Measurements from ENCODE around the gene RPA3. TPM values are rescaled to one million over a fixed set of nuclear protein-coding genes. Genes with fewer than 3 reads are reported as not detected.

The RPA3 gene
- total and polyA plus RNA-seq, 2 donors (not counting 3 experiments of a cell fraction or from before 2014, with no cell fraction given) = 15.6 to 34.4 TPM

DNA sequence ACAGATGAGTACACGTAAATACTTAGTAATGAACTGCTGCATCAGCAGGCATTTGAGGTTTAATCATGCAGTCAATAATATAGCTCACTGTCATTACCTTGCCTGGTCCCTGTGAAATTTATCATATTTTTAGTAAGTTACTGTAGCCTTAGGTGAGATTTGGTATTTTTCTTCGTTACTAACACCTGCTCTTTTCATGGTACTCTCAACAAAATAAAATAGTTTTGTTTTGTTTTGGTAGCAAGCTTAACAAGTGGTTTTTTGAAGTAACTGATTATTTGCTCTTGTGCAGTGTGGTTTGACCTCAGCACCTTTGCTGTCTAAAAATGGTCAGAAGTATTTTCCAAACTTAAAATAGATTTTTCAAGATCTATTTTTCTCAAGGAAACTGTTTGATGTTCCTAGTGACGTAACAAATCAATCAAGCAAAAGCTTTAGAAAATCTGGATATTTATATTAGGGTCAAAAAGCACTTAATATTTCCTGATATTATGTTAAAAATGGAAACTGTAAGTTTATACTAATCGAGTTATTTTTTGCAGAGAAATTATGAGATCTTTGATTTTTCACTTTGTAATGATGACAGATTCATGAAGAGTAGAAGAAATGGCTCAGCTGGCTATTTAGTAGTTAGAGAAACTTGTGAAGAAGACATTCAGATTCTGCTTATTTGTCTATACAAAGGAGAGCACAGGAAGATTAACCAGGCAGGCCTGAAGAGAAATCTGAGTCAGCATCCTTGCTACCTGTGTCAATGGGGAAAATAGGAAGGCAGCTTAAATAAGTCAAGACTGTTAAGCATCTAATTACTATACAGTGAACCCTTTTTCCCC, 21.0 kb upstream of the RPA3 start:
- H3K4me1 ChIP-seq (ENCODE audit: control insufficient read depth, extremely low read depth, insufficient read depth, low read length) = peaks cover 3% of the 10 kb centered on the region
- H3K27ac ChIP-seq (ENCODE audit: insufficient read depth, low read depth, low read length) = no peak overlapping the region
- H3K9me1 ChIP-seq (replicated peaks; ENCODE audit: control insufficient read depth, extremely low read depth, insufficient read depth, low read length) = no peaks in the 10 kb centered on the region
- dilution Hi-C loops (cut with MboI; ENCODE audit: extremely low pct_ligation_motif_present, low sequenced_read_pairs) = no loop called here
- H3K79me2 ChIP-seq (ENCODE audit: control insufficient read depth, insufficient read depth, low read length) = no peaks in the 10 kb centered on the region
- H3K4me2 ChIP-seq (ENCODE audit: insufficient read depth, low read length) = no peak overlapping the region
- CTCF ChIA-PET = interaction anchor here (3.5 kb wide), 1 partner anchor 58 kb away, joined by 20 read pairs; no protein-coding TSS in a partner anchor
- H2AFZ ChIP-seq (ENCODE audit: low read depth, low read length) = no peak overlapping the region
- no peak overlapping the region for H3K4me3 ChIP-seq (replicated peaks in 1 of 3; ENCODE audit: insufficient read depth in 1 of 3, low read depth in 1 of 3, low read length in 3 of 3)
- DNase-seq (ENCODE audit: low read depth, low spot score) (no peak), FAIRE-seq (no peak)
- H3K36me3 ChIP-seq (ENCODE audit: control insufficient read depth in 2 of 2, extremely low read depth in 1 of 2, insufficient read depth in 2 of 2, low read length in 2 of 2) = no peaks in the 10 kb centered on the region
- BruUV-seq (replicated peaks) = no TSS peak
- no peak overlapping the region for H3K9ac ChIP-seq (replicated peaks; ENCODE audit: extremely low read depth, insufficient read depth, low read length)
- intact Hi-C loops (cut with micrococcal nuclease) = no loop called here
- no peaks in the 10 kb centered on the region for H3K9me3 ChIP-seq (replicated peaks; ENCODE audit: control insufficient read depth, insufficient read depth, low read length)
- TF ChIP-seq JUN (IDR thresholded peaks at IDR 0.05; ENCODE audit: borderline replicate concordance, insufficient read depth, insufficient read length, low read depth) (no peak), FOS (IDR thresholded peaks at IDR 0.05; ENCODE audit: borderline replicate concordance, insufficient read depth, low read length) (no peak), MYC (IDR thresholded peaks at IDR 0.05; ENCODE audit: low read depth, low read length) (no peak), POLR2AphosphoS5 (IDR thresholded peaks at IDR 0.05; ENCODE audit: insufficient read depth, low read depth, low read length) (no peak), EZH2 (IDR thresholded peaks at IDR 0.05; ENCODE audit: borderline replicate concordance, low read depth, low read length, severe bottlenecking) (no peak), GATA2 (IDR thresholded peaks at IDR 0.05; ENCODE audit: insufficient read depth, insufficient read length, low read depth, low read length) (no peak), POLR2A (IDR thresholded peaks at IDR 0.05; ENCODE audit: low read depth, low read length) (no peak)
- TF ChIP-seq, protein P1, sequence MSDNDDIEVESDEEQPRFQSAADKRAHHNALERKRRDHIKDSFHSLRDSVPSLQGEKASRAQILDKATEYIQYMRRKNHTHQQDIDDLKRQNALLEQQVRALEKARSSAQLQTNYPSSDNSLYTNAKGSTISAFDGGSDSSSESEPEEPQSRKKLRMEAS (IDR thresholded peaks at IDR 0.05; ENCODE audit: insufficient read depth, insufficient read length) = no peak
- TF ChIP-seq, protein P2, sequence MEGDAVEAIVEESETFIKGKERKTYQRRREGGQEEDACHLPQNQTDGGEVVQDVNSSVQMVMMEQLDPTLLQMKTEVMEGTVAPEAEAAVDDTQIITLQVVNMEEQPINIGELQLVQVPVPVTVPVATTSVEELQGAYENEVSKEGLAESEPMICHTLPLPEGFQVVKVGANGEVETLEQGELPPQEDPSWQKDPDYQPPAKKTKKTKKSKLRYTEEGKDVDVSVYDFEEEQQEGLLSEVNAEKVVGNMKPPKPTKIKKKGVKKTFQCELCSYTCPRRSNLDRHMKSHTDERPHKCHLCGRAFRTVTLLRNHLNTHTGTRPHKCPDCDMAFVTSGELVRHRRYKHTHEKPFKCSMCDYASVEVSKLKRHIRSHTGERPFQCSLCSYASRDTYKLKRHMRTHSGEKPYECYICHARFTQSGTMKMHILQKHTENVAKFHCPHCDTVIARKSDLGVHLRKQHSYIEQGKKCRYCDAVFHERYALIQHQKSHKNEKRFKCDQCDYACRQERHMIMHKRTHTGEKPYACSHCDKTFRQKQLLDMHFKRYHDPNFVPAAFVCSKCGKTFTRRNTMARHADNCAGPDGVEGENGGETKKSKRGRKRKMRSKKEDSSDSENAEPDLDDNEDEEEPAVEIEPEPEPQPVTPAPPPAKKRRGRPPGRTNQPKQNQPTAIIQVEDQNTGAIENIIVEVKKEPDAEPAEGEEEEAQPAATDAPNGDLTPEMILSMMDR (IDR thresholded peaks at IDR 0.05; ENCODE audit: extremely low read depth in 1 of 2, insufficient read depth in 1 of 2, low read depth in 1 of 2, low read length in 2 of 2) = no peak
- no peaks in the 10 kb centered on the region for H3K27me3 ChIP-seq (ENCODE audit: control insufficient read depth in 2 of 2, insufficient read depth in 2 of 2, low read length in 2 of 2)
- H4K20me1 ChIP-seq (replicated peaks; ENCODE audit: control insufficient read depth, extremely low read depth, insufficient read depth, low read length) = no peaks in the 10 kb centered on the region
- POLR2A ChIA-PET = no interaction called here
